ENCODE measurements around the gene SCART1.
"Not testable (repeated sequence)": the region's sequence is repeated elsewhere in the genome, so short reads cannot be mapped to it uniquely, and the experiment has no call there.

Gene SCART1

DNA sequence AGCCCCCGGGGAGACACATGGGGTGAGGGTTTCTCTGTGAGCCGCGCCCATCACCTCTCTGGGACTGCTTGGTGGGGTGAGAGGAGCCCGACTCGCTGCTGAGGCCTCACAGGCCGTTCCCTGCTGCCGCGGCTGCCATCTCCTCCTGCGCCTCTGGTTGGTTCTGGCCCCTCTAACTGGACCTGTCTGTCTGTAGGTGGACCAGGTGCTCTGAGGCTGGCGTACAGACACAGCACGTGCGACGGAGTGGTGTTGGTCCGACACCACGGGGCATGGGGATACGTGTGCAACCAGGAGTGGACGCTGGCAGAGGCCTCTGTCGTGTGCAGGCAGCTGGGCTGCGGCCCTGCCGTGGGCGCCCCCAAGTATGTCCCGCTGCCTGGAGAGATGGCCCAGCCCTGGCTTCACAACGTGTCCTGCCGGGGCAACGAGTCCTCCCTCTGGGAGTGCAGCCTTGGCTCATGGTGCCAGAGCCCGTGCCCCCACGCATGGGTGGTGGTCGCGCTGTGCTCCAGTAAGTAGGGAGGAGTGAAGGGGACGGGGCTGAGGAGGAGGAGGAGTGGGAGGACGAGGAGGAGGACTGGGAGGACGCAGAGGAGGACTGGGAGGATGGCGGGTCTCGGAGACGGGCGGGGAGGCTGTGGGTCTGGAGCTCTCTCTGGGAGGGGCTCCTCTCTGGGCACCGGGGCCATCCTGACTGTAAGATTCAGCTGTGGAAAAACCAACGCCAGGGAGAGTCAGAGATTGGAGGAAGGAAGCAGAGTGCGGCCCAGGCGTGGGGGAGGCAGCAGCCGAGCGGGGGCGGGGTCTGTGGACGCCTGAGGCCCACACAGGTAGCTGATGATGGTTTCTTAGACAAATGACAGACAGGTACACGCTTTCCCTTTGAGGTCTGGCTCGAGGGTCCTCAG lies 2.6 kb downstream of the SCART1 start:
- DNase-seq, result no peak

- DNase-seq, result no peak
Observed at GRCh38 chr10:133457100-133457841, 3.5 kb downstream of the SCART1 start.

DNA sequence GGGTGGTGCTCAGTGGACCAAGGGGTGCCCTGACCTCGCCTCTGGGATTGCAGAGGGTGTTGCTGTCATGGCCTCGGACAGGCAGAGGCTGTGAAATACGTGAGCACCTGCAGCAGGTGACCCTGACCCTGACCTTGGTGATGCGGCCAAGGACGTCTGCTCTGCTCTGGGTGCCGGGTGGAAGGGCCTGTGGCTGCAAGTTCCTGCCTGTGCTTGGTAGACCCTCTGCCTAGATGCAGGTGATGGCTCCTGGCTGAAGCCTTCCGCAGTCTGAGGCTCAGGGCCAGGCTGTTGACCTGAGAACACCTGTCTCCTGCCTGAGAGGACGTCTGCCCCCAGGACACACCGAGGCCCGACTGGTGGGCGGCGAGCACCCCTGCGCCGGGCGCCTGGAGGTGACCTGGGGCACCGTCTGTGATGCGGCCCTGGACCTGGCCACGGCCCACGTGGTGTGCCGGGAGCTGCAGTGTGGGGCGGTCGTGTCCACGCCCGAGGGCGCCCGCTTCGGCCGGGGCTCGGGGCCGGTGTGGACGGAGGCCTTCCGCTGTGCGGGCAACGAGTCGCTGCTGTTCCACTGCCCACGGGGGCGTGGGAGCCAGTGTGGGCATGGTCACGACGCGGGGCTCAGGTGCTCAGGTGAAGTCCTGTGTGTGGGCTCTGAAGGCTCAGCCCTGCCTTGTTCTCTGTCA lies 4.4 kb downstream of the SCART1 start:
- DNase-seq, result no peak

- DNase-seq, result no peak
Observed at GRCh38 chr10:133458710-133459453, 5.1 kb downstream of the SCART1 start.

- DNase-seq, result no peak
Observed at GRCh38 chr10:133459454-133460207, 5.9 kb downstream of the SCART1 start.

DNA sequence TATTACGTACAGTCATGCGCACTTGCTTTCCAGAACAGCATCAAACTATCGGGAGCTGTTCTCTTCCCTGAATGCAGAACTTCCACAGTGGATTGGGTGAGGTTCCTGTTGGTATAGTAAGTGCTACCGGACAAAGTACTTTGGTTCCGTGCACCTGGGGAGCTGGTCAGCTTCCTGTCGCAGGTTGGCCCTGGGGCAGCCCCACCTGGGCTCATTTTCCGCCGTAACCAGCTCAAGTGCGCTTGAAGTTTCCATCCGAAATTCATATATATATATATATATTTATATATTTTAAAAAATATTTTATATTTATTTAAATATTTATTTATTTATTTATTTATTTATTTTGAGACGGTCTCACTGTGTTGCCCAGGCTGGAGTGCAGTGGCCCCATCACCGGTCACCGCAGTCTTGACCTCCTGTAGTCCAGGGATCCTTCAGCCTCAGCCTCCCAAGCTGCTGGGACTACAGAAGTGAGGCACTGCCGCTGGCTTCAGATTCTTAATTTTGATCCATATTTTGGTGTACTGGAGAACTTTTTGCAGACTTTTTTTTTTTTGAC lies 6.5 kb downstream of the SCART1 start:
- no peak for DNase-seq

DNA sequence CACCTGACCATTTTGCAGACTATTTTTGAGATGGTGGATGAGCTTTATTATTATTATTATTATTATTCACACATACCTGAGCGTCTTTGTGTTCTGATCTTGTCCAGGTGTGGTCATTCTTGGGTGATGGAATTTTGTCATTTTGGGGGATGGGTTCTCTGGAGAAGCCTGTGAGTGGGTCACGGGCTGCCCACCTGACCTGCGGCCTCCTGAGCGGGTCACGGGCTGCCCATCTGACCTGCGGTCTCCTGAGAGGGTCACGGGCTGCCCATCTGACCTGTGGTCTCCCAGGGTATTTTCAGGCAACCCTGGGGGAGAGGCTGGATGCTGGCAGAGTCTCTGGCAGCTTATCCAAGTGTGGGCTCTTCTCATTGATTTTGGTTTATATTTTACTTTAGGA lies 7.3 kb downstream of the SCART1 start:
- no peak for DNase-seq

DNA sequence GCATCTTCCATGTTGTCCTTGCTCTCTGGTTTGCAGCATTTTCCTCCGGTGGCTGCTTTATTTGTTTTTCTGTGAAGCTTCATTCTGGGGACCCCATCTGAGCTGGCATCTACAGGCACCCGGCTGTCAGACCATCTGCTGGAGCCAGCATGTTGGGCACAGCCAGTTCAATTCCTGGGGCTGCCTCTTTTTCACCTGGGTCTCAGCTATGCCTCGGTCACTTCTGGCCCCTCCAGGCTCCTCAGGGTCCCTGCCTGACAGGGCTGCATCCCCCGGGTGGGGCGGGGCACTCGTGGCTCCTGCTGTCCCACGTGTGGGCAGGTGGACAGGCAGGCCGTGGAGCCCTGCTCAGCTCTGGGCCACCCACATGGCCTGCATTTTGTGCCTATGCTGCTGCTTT lies 8.1 kb downstream of the SCART1 start:
- no peak for DNase-seq

- no peak for DNase-seq
Observed at GRCh38 chr10:133462512-133463305, 9.0 kb downstream of the SCART1 start.

GRCh38 chr10:133464582-133465031 lies 10.9 kb downstream of the SCART1 start:
- no peak for DNase-seq

DNA sequence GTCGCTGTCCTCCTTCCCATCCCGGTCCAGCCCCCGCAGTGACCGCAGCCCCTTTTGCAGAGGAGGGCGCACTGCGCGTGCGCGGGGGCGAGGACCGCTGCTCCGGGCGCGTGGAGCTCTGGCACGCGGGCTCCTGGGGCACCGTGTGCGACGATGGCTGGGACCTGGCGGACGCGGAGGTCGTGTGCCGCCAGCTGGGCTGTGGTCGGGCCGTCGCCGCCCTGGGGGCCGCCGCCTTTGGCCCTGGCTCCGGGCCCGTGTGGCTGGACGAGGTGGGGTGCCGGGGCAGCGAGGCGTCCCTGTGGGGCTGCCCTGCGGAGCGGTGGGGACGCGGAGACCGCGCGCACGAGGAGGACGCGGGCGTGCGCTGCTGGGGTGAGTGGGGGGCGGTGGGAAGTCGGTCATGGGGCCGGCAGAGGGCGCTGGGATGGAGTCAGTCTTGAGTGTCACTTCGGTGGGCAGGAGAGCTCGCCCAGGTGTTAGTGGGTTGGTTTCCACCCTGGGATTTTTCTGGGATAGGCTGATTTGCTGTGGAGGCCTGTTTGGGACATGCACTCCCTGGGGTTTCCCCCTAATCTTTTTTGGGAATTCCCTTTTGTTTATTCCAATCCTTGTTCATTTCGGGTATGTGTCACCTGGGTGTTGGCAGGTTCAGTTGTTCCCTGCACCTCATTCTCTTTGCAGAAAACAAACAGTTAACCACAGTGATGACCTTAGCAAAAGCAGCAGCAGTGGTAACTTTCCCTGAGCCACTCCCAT lies 11.6 kb downstream of the SCART1 start:
- DNase-seq, result no peak

- DNase-seq, result no peak
Observed at GRCh38 chr10:133465950-133466474, 12.3 kb downstream of the SCART1 start.

GRCh38 chr10:133466683-133467275 lies 13.0 kb downstream of the SCART1 start:
- DNase-seq, result no peak

- DNase-seq, result no peak
Observed at GRCh38 chr10:133467286-133467911, 13.7 kb downstream of the SCART1 start.

GRCh38 chr10:133469205-133469604 lies 15.5 kb downstream of the SCART1 start:
- DNase-seq, result not testable (repeated sequence)

DNA sequence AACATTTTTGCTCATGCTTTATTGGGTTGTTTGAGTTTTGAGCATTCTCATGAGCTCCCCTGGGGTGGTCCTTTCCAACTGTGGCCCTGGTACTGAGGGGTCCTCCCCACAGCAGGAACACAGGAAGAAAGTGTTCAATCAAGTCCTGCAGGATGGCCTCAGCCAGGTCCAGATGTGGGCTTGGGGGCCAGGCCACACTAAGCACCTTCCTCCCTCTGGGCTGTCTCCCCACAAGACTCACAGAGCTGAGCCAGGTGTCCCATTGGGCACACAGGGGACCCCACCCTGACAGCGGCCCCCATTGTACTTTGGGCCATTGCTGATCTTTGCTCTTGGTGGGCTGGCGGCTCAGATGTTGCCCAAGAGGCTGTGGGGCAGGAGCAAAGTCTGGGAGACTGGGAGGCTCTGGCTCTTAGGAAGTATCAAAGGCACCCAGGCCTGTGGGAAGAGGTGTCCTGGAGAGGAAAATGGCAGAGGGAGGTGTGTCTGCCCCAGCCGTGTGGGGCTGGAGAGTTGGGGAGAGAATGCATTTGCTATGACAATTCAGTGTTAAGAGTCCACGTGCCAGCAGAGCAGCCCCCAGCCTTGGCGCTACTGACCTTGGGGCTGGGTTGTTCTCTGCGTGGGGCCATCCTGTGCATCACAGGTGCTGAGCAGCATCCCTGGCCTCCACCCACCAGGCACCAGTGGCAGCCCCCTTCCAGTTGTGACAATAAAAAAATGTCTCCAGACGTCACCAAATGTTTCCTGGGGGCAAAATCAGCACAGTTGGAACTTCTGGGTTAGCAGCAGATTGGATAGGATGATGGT lies 17.8 kb downstream of the SCART1 start:
- DNase-seq, result no peak

- no peak for DNase-seq
Observed at GRCh38 chr10:133473270-133473669, 19.5 kb downstream of the SCART1 start.

- DNase-seq, result no peak
Observed at GRCh38 chr10:133474027-133474426, 20.3 kb downstream of the SCART1 start.

All from activated CD4-positive, alpha-beta T cell treated with anti-CD3 and anti-CD28 coated beads, Interleukin-2, amount 50 U/mL, for 48 hours (primary cell).